Measurements from ENCODE around the gene LAMC2.
"Not testable (repeated sequence)": the region's sequence is repeated elsewhere in the genome, so short reads cannot be mapped to it uniquely, and the experiment has no call there.

LAMC2 gene

DNA sequence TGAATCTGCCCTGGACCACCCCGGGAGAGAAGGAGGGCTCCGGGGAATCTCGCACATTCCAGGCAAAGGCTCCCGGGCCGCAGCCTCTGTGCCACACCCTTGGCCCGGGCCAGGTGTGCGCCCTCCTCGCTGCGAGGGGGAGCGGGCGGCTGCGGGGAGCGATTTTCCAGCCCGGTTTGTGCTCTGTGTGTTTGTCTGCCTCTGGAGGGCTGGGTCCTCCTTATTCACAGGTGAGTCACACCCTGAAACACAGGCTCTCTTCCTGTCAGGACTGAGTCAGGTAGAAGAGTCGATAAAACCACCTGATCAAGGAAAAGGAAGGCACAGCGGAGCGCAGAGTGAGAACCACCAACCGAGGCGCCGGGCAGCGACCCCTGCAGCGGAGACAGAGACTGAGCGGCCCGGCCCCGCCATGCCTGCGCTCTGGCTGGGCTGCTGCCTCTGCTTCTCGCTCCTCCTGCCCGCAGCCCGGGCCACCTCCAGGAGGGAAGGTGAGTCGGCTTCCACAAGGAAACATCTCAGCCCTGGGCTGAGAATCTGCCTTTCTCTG is at the start of gene LAMC2:
Gene LAMC2 (plus strand): TSS at position 324 of the 550 bp plus-strand sequence. CDS start 89 bp downstream, at position 413.
- DNase-seq (ENCODE audit: low read depth) = peak; percentile 40

- DNase-seq (ENCODE audit: low read depth) = no peak
Measured at GRCh38 chr1:183137782-183138181, 48.3 kb upstream of the LAMC2 start.

GRCh38 chr1:183138301-183138700 is 47.8 kb upstream of the LAMC2 start:
- DNase-seq (ENCODE audit: low read depth) = no peak

GRCh38 chr1:183139281-183139942 is 46.7 kb upstream of the LAMC2 start:
- DNase-seq (ENCODE audit: low read depth) = peak; percentile 80

- no peak for DNase-seq (ENCODE audit: low read depth)
Measured at GRCh38 chr1:183140633-183141032, 45.4 kb upstream of the LAMC2 start.

DNA sequence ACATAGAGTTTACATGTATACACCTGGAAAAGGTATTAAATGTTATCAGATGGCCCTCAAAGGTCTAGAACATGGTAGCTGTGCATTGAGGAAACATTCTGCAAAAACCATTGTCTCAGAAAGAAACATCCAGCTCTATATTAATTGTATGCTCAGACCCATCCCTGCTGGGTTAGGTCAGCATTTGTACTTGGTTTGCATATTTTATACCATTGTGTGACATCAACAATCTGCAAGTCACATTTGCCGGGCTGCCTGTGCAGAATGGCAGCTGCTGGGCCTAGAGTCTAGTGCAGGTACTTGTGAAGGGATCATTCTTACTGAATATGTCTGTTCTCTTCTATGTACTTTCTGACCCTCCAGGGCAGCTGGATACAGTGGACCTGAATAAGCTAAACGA is 43.9 kb upstream of the LAMC2 start:
- DNase-seq (ENCODE audit: low read depth) = no peak

DNA sequence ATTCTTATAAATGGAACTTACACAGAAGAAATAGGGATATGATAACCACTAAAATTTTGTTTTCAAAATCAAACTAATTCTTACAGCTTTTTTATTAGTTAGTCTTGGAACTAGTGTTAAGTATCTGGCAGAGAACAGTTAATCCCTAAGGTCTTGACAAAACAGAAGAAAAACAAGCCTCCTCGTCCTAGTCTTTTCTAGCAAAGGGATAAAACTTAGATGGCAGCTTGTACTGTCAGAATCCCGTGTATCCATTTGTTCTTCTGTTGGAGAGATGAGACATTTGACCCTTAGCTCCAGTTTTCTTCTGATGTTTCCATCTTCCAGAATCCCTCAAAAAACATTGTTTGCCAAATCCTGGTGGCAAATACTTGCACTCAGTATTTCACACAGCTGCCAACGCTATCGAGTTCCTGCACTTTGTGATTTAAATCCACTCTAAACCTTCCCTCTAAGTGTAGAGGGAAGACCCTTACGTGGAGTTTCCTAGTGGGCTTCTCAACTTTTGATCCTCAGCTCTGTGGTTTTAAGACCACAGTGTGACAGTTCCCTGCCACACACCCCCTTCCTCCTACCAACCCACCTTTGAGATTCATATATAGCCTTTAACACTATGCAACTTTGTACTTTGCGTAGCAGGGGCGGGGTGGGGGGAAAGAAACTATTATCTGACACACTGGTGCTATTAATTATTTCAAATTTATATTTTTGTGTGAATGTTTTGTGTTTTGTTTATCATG is 42.3 kb upstream of the LAMC2 start:
- no peak for DNase-seq (ENCODE audit: low read depth)

GRCh38 chr1:183144752-183145151 is 41.3 kb upstream of the LAMC2 start:
- no peak for DNase-seq (ENCODE audit: low read depth)

GRCh38 chr1:183147735-183148134 is 38.3 kb upstream of the LAMC2 start:
- DNase-seq (ENCODE audit: low read depth) = no peak

DNA sequence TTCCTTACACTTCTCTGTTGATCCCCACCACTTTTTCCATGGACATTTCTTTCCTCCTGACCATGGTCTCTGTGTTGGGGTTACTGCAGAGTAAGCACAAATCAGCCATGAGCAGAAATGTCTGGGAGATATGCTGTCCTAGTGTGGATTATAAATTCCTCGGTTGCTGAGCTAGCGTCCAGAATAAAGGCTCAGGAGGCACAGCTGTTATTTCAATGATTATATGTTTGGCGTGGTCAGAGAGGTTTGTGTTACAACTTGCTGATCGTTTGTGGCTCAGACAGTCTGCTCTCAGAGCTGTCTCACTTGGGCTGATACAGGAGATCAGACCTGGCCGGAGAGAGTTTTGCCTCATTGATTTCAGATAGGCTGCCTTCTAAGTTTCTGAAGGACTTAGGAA is 37.5 kb upstream of the LAMC2 start:
- peak; percentile 35 for DNase-seq (ENCODE audit: low read depth)

GRCh38 chr1:183149273-183149672 is 36.8 kb upstream of the LAMC2 start:
- no peak for DNase-seq (ENCODE audit: low read depth)

DNA sequence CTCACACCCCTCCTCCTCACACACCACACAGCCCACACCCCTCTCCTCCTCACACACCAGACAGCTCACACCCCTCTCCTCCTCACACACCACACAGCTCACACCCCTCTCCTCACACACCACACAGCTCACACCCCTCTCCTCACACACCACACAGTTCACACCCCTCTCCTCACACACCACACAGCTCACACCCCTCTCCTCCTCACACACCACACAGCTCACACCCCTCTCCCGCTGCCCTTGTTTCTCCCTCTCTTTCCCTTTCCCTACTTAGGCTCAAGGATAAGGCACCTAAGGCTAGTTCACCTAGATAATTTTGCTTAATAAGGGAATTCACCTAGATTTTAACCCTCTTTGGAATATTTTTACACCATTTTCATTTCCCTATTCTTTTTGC is 36.0 kb upstream of the LAMC2 start:
- not testable (repeated sequence) for DNase-seq (ENCODE audit: low read depth)

GRCh38 chr1:183150445-183150844 is 35.6 kb upstream of the LAMC2 start:
- DNase-seq (ENCODE audit: low read depth) = no peak

GRCh38 chr1:183152180-183152579 is 33.9 kb upstream of the LAMC2 start:
- no peak for DNase-seq (ENCODE audit: low read depth)

DNA sequence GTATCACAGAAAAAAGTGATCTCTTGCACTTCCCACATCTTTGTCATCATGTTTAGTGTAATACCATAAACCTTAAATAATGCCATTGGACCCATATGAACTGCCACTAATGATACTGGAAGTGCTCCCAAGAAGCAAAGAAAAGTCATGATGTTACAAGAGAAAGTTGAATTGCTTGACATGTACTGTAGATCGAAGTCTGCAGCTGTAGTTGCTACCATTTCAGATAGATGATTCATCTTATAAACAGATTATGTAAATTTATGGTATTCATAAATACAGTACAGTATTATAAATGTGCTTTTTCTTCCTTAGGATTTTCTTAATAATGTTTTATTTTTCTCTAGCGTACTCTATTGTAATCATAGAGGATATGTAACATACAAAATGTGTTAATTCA is 30.1 kb upstream of the LAMC2 start:
- DNase-seq (ENCODE audit: low read depth) = peak; percentile 47

DNA sequence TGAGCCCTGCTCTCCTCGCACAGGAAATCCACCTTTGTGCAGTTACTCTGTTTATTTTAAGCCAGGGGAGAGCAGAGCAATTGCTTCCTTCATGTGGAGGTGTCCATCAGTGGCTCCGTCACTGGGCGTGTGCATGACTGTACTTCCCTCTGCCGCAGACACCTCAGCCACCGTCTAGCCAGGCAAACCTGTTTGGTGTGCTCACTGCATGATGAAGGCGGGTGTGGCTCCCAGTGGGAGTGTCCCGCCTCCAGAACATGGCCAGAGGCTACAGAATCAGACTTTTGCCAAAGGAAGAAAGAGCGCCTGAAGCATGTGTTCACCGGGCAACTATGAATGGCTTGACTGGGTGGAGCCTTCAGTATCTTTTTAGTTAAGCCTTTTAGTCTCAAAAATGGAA is 26.1 kb upstream of the LAMC2 start:
- peak; percentile 99 for DNase-seq (ENCODE audit: low read depth)

DNA sequence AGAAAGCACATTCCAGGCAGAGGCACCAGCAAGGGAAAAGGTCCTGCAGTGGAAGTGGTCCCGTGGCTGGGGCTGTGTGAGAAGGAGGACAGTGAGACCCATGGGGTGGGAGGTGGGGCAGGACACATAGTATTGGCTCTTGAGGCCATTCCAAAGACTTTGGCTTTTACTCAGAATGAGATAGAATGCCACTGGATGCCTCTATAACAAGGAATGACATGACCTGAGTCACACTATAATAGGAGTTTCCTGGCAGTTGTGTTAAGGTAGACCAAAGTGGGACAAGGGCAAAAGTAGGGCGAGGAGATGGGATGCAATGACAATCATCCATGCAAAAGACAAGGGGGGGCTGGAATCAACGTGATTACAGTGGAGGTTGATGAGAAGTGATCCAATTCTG is 24.7 kb upstream of the LAMC2 start:
- DNase-seq (ENCODE audit: low read depth) = peak; percentile 56

GRCh38 chr1:183163316-183163715 is 22.7 kb upstream of the LAMC2 start:
- peak; percentile 98 for DNase-seq (ENCODE audit: low read depth)

GRCh38 chr1:183164340-183164739 is 21.7 kb upstream of the LAMC2 start:
- peak; percentile 96 for DNase-seq (ENCODE audit: low read depth)

- DNase-seq (ENCODE audit: low read depth) = no peak
Measured at GRCh38 chr1:183164963-183165362, 21.1 kb upstream of the LAMC2 start.

DNA sequence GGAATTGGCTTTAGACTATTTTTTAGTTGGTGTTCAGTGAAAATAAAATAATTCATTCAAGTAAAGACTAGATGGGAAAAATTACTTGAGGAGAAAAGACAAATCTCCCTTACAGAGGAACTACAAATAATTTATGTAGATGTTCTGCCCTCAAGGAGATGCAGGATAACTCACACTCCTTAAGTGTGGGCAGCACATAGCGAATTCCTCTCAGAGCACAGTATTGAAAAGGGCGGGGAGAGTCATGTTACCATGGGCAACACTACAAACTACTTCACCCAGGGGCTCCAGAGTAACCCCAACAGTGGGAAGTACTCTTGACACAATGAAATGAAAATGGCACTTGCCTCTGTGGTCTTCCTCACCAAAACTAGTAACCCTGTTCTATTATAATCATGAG is 20.6 kb upstream of the LAMC2 start:
- no peak for DNase-seq (ENCODE audit: low read depth)

GRCh38 chr1:183166454-183166853 is 19.6 kb upstream of the LAMC2 start:
- DNase-seq (ENCODE audit: low read depth) = no peak

GRCh38 chr1:183167676-183168075 is 18.4 kb upstream of the LAMC2 start:
- DNase-seq (ENCODE audit: low read depth) = no peak

Data from ELR (cell line).